BLaER1 (cell line): ENCODE data around the gene SEC14L6.

Source experiments
- H3K27ac ChIP-seq: shearing (Covaris generic); formaldehyde crosslinking; 2 replicates; pipeline ENCODE4 v1.8.1; 2022
- H3K27me3 ChIP-seq: shearing (Covaris generic); formaldehyde crosslinking; 2 replicates; pipeline ENCODE4 v1.8.1; 2022
- H3K36me3 ChIP-seq: shearing (Covaris generic); formaldehyde crosslinking; 2 replicates; pipeline ENCODE4 v1.8.1; 2022
- H3K4me1 ChIP-seq: shearing (Covaris generic); formaldehyde crosslinking; 2 replicates; pipeline ENCODE4 v1.8.1; 2022
- H3K4me2 ChIP-seq: shearing (Covaris generic); formaldehyde crosslinking; 2 replicates; pipeline ENCODE4 v1.8.1; 2022
- H3K4me3 ChIP-seq: shearing (Covaris generic); formaldehyde crosslinking; 2 replicates; pipeline ENCODE4 v1.8.1; 2022
- H3K9ac ChIP-seq: shearing (Covaris generic); formaldehyde crosslinking; 2 replicates; pipeline ENCODE4 v1.8.1; 2022
- H3K9me3 ChIP-seq: shearing (Covaris generic); formaldehyde crosslinking; 2 replicates; pipeline ENCODE4 v1.8.1; 2022
- H4K20me1 ChIP-seq: shearing (Covaris generic); formaldehyde crosslinking; 2 replicates; pipeline ENCODE4 v1.8.1; 2022
- Cebpa-rat ChIP-seq: shearing (Covaris generic); IDR thresholded peaks from 2 replicates; pipeline ENCODE4 v1.8.1; 2022

Gene SEC14L6

DNA sequence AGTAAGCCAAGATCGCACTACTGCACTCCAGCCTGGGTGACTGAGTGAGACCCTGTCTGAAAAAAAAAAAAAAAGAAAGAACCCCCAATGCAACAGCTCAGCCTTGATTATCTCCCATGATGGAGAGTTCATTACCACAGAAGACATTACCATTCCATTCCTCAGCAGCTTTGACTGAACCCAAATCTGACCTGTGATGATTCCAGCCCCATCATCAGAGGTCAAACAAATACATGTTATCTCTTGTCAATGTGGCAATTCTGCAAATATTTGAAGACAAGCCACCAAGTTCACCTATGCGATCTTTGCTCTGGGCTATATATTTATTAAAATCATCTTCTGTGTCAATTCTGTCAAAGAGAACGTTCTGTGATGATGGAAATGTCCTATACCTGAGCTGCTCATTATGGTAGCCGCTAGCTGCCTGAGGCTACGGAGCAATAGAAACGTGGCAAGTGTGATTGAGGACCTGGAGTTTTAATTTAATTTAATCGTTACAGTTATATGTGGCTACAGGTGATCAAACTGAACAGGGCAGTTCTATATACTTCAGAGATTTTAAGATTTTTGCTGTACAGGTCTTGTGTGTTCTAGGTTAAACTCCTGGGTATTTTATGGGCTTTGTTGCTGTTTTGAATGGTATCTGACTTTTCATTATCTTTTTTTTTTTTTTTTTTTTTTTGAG, 48.9 kb downstream of the SEC14L6 start:
- Histone ChIP-seq H3K4me3 (no peak overlapping the region), H3K4me2 (no peak overlapping the region), H3K4me1 (no peaks in the 10 kb centered on the region), H3K27ac (no peak overlapping the region), H3K36me3 (no peaks in the 10 kb centered on the region), H3K9ac (no peak overlapping the region), H3K27me3 (no peaks in the 10 kb centered on the region), H4K20me1 (no peaks in the 10 kb centered on the region), H3K9me3 (no peaks in the 10 kb centered on the region)
- TF ChIP-seq Cebpa-rat = no peak

DNA sequence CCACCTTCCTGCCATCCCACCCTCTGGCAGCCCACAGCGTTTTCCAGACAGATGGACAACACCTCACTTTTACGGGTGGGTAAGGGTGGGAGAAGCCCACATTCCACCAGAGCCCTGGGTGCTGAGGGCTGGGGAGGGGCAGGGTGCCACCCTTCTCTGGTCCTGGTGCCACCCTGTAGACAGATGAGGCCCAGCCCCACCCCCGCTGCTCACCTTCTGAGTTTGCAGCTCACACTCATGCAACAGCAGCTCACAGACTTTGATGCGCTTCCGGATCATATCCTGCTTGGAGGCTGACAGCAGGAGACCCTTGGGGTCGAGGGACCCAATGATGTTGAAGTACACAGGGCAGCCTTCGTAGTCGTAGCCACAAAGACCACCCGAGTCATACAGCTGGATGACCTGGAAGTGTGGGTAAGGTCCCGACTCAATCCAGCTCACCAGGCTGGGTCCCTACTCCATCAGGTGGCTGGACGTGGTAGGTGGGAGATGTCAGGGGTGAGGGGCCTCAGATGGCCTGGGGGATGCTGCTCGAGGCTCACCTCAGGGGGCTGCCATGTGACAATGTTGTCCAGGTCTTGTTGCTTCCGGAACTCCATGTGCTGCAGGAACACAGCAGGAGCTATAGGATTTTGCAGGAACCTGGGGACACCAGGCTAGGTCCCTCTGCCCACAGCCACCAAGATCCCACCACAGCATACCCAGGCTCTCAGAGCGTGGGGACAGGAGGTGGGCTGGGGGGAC, 51.3 kb downstream of the SEC14L6 start:
- Histone ChIP-seq H3K4me1 (no peaks in the 10 kb centered on the region), H3K27me3 (no peaks in the 10 kb centered on the region), H3K9me3 (no peaks in the 10 kb centered on the region)

DNA sequence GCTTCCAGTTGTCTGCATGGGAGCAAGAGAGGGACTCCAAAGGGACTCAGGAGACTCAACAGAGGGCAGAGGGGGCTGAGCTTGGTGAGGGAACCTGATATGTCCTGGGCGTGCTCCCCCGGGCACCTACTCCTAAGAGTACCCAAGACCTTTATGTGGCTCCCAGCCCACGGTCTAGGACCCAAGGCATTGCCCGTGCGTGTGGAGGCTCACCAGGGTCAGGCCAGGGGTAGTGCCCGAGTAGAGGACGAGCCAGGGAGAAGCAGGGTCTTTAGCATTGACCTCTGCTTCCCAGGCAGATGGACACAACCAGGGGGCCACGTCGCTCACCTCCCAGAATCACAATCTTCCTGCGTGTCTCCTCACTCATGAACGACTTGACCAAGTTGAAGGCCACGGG, 54.4 kb downstream of the SEC14L6 start:
- no peak overlapping the region for H3K27ac ChIP-seq
- no peak overlapping the region for H3K9ac ChIP-seq
- H4K20me1 ChIP-seq = no peaks in the 10 kb centered on the region
- peaks cover 18% of the 10 kb centered on the region for H3K4me1 ChIP-seq
- H3K27me3 ChIP-seq = no peaks in the 10 kb centered on the region
- TF ChIP-seq Cebpa-rat = no peak
- no peak overlapping the region for H3K4me2 ChIP-seq
- no peaks in the 10 kb centered on the region for H3K36me3 ChIP-seq
- H3K4me3 ChIP-seq = no peak overlapping the region
- H3K9me3 ChIP-seq = no peaks in the 10 kb centered on the region

More for the DNA sequence above, 51.3 kb downstream of the SEC14L6 start:
- Histone ChIP-seq H3K9ac (no peak overlapping the region), H3K27ac (no peak overlapping the region), H4K20me1 (no peaks in the 10 kb centered on the region), H3K4me2 (no peak overlapping the region), H3K36me3 (no peaks in the 10 kb centered on the region), H3K4me3 (no peak overlapping the region)
- TF ChIP-seq Cebpa-rat = no peak

DNA sequence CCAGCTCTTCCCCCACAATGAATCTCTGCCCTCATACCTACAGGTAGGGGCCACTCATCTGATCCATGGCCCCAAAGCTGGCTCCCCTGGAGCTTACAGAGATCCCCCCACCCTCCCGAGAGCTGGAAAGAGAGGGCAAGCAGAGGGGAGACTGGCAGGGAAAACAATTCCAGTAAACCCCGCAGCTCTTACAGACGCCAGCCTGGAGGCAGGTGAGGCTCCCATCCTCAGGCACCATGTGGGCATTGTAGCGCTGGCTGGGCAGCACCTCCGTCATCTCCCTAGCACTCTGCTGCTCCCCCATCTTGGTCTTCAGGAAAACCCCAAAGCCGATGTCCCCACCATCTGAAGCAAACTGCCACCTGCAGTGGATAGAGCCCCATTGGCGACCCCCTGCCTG, 55.2 kb downstream of the SEC14L6 start:
- H3K27ac ChIP-seq = no peak overlapping the region
- no peaks in the 10 kb centered on the region for H3K36me3 ChIP-seq
- no peaks in the 10 kb centered on the region for H3K27me3 ChIP-seq
- H3K9ac ChIP-seq = no peak overlapping the region
- H4K20me1 ChIP-seq = no peaks in the 10 kb centered on the region
- H3K4me2 ChIP-seq = no peak overlapping the region
- H3K9me3 ChIP-seq = no peaks in the 10 kb centered on the region
- H3K4me3 ChIP-seq = no peak overlapping the region
- TF ChIP-seq Cebpa-rat = no peak
- H3K4me1 ChIP-seq = peaks cover 18% of the 10 kb centered on the region

DNA sequence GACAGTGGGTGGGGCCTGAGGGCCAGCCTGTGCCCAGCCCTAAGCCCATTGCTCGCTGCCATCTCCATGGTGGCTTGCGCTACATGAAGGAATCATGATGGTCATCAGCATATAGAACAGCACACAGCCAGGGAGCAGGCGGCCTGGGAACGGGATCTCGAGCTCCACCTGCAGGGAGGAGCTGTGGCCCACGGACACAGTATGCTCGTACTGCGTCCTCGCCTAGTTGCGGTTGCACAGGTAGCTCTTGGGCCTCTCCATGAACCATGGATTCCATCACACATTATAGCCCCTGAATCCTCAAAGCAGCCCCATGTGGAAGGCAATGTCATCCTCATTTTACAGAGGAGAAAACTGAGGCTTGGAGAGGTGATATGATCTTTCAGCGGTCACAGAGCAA, 56.1 kb downstream of the SEC14L6 start:
- TF ChIP-seq Cebpa-rat = no peak
- Histone ChIP-seq H3K9me3 (no peaks in the 10 kb centered on the region), H3K9ac (no peak overlapping the region), H3K27ac (no peak overlapping the region), H3K4me1 (peaks cover 18% of the 10 kb centered on the region), H3K27me3 (no peaks in the 10 kb centered on the region), H3K36me3 (no peaks in the 10 kb centered on the region), H3K4me2 (no peak overlapping the region), H3K4me3 (no peak overlapping the region), H4K20me1 (no peaks in the 10 kb centered on the region)

DNA sequence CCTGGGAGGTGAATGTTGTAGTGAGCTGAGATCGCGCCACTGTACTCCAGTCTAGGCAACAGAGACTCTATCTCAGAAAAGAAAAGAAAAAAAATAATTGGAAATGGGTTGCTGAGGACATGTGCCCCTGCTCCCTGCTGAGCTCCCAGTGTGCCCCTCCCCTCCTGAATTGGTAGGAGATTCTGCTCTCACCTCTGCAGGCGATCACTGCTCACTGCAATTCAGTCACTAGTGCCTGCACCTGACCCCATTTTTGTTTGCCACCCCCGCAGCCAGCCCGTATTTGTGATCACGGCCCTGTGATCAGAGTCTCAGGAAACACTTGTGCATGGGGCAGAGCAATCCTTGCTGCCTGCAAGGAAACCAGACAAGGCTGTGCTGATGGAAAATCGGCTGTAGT, 58.4 kb downstream of the SEC14L6 start:
- Histone ChIP-seq H3K4me1 (peaks cover 18% of the 10 kb centered on the region), H3K9ac (no peak overlapping the region), H3K27ac (no peak overlapping the region), H3K9me3 (no peaks in the 10 kb centered on the region), H3K4me2 (peak overlapping the region; percentile 44; the same call in 1 of the 2 replicates), H3K4me3 (no peak overlapping the region), H3K27me3 (no peaks in the 10 kb centered on the region), H4K20me1 (no peaks in the 10 kb centered on the region), H3K36me3 (no peaks in the 10 kb centered on the region)
- no peak for TF ChIP-seq Cebpa-rat

DNA sequence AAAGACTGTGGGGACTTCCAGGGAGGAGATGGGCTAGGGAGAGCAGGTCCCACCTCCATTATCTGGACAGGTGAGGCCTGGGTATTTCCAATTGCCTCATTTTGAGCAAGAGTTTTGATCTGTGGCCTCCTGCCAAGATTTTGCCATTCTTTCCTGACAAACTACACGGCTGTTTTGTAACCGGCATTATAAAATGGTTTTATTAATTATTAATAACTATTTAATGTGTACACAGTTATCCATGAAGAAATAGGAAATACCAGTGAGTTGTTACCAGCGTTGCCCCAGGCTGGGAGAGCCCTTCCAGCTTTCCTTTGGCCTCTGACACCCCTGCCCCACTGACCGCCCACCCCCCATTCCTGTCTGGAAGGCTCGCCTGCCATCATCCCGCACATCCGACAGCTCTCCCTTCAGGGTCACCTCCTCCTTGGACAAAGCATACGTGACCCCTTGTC, 59.9 kb downstream of the SEC14L6 start:
- Histone ChIP-seq H3K4me3 (no peak overlapping the region), H3K9ac (no peak overlapping the region), H3K27me3 (no peaks in the 10 kb centered on the region), H3K9me3 (no peaks in the 10 kb centered on the region), H3K4me2 (no peak overlapping the region), H3K27ac (no peak overlapping the region), H3K36me3 (no peaks in the 10 kb centered on the region), H3K4me1 (peaks cover 18% of the 10 kb centered on the region), H4K20me1 (no peaks in the 10 kb centered on the region)
- TF ChIP-seq Cebpa-rat = no peak

DNA sequence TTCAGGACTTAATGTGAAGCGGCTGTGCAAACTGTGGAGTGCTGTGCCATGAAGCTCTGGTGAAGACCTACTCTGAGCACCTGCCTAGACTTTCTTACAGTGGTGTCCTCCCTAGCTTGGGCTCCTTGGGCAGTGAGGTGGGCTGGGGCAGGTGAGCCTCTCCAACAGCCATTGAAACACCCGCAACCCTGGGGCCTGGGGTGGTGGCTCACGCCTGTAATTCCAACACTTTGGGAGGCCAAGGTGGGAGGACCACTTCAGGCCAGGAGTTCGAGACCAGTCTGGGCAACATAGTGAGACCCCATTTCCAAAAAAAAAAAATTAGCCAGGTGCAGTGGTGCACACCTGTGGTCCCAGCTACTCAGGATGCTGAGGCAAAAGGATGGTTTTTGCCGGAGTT, 60.4 kb downstream of the SEC14L6 start:
- Histone ChIP-seq H3K36me3 (no peaks in the 10 kb centered on the region), H4K20me1 (no peaks in the 10 kb centered on the region), H3K9ac (no peak overlapping the region), H3K4me3 (no peak overlapping the region), H3K27ac (no peak overlapping the region), H3K27me3 (no peaks in the 10 kb centered on the region), H3K9me3 (no peaks in the 10 kb centered on the region), H3K4me1 (peaks cover 18% of the 10 kb centered on the region), H3K4me2 (no peak overlapping the region)
- no peak for TF ChIP-seq Cebpa-rat

DNA sequence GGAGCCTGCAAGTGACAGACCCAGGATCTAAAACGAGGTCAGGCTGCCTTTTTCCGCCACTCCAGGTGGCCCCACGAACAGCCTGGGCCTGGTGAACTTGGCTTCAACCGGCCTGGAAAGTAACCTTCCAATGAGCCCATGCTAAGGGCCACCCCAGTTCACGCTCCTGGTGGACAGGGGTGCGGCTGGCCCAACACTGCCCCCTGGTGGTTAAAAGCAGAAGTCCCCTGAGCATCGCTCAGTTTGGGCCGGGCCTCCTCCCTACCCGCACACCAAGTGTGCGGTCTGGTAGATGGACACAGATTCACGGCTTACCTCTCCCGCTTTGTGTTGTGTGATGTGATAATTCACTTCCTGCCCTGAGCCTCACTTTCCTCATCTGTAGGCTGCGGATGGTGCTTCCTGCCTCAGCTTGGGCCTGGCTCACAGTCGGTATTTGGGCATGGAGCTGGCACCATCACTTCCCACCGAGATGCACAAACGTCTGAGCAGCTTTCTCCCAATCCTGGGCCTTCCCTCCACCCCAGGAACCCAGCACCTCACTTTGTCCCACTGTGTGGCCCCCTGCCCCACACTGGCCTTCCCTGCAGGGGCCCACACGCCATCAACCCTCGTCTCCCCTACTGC, 61.1 kb downstream of the SEC14L6 start:
- no peak overlapping the region for H3K4me2 ChIP-seq
- peaks cover 18% of the 10 kb centered on the region for H3K4me1 ChIP-seq
- no peak overlapping the region for H3K4me3 ChIP-seq
- H3K9ac ChIP-seq = no peak overlapping the region
- H4K20me1 ChIP-seq = no peaks in the 10 kb centered on the region
- no peaks in the 10 kb centered on the region for H3K27me3 ChIP-seq
- no peak overlapping the region for H3K27ac ChIP-seq
- H3K36me3 ChIP-seq = no peaks in the 10 kb centered on the region
- no peak for TF ChIP-seq Cebpa-rat
- H3K9me3 ChIP-seq = no peaks in the 10 kb centered on the region

DNA sequence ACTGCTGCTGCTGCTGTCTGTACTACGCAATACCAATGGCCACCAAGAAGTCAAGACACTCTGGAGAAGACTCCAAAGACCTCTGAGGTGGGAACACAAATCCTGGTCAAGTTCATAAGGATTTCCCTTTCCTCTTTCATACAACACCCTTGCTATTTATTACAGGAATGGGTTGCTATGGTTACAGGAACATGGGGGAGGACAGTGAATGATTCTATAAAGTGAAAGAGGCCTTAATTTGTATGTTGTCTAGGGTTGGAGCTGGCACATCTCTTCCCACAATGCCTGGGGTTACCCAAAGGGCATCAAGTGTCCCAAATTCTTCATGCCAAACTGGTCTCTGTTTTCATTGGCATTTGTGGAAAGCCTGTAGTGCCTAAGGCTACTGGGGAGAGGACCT, 63.4 kb downstream of the SEC14L6 start:
- H3K4me1 ChIP-seq = peaks cover 5% of the 10 kb centered on the region
- H3K36me3 ChIP-seq = no peaks in the 10 kb centered on the region
- H3K9me3 ChIP-seq = no peaks in the 10 kb centered on the region
- no peaks in the 10 kb centered on the region for H3K27me3 ChIP-seq
- no peaks in the 10 kb centered on the region for H4K20me1 ChIP-seq
- H3K9ac ChIP-seq = no peak overlapping the region
- TF ChIP-seq Cebpa-rat = no peak
- H3K4me2 ChIP-seq = no peak overlapping the region
- no peak overlapping the region for H3K4me3 ChIP-seq
- no peak overlapping the region for H3K27ac ChIP-seq
